ENCODE results near the gene CST2.
"Not testable (repeated sequence)": the region's sequence is repeated elsewhere in the genome, so short reads cannot be mapped to it uniquely, and the experiment has no call there.

The CST2 gene

DNA sequence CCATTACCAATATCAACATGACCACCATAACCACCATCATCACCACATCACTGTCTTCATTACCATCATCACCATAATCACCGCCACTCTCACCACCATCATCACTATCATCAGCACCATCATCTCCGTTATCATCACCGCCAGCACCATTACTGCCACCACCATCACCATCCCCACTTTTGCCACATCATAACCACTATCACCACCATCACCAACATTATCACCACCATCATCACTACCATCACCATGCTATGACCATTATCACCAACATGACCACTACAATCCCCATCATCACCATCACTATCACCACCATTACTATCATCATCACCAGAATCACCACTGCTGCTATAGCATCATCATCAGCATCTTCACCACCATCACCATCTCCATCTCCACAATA is 25.7 kb downstream of the CST2 start:
- no peak for DNase-seq

DNA sequence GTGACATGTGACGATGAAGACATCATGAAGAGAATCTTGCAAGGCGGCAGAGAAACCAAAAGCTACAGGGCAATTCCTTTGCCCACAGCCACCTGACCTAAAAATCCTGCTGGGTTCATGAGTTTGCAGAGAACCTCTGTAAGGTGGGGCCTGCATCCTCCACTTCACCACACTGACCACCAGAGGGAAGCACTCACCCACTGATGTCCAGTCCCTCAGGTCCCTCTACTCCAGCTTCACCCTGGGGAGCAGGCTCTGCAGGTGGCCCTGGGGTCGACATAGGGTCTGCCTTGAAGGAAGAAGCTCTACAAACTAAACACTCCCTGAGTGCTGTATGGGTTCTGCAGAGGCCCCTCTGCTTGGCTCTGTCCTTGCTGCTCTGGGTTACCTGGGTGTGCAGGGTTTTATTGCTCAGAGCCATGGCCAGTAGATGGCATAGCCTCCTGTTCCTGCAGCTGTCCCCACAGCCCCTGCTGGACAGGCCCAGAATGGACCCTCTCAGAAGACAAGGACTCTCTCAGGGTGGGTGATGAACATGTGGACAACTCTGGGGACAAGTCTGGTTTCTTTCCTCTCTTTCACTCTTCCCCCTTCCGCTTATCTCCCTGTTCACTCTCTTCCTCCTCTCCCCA is 27.2 kb downstream of the CST2 start:
- DNase-seq, result peak; percentile 11

DNA sequence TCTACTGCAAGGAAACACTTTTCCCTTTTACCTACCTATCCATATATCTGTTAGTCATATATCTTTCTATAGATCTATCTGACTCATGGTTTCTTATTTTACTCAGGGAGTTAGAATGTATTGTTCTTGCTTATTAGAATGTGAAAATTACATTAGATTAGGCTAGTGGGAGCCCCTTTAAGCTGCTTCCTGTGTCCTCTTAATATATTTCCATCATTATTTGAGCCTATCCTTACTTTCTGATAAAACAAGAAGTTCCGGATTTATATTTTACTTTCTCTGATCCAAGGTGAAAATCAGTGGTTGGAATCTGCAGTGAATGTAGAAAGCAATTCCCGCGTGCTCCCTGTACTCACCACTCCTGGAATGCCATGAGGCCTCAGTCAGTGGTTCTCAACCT is 31.0 kb downstream of the CST2 start:
- DNase-seq, result no peak

DNA sequence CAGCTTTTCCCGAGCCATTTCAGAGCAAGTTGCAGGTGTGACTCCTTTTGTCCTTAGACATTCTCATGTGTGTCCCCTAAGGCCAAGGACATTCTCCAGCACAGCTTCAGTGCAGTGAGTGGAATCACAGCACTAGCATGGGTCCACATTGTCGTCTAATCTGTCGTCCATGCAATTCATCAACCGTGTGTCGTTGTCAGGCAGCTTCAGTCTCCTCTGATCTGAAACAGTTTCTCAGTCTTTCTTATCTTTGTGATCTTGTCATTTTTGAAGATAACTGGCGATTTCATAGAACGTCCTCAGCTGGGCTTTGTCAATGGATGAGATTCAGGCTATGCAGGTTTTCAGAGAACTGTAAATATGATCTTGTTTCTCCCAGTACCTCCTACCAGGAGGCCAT is 31.7 kb downstream of the CST2 start:
- no peak for DNase-seq

DNA sequence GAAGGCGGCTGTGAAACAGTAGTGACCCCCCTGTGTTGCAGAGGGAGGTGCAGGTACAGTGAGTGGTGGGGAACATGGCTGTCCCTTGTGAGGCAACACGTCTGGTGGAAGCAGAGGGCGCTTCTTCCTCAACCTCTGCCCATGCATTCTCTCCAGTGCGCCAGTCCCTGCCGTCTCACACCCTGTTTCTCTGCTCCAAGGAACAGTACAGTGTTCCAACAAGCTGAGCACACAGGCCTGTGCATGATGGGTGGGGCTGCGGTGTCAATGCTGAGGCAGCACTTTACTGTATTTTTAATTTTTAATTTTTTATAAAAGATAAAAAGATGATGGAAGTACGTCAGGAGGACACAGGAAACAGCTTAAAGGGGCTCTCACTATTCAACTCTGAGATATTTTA is 32.5 kb downstream of the CST2 start:
- DNase-seq, result no peak

DNA sequence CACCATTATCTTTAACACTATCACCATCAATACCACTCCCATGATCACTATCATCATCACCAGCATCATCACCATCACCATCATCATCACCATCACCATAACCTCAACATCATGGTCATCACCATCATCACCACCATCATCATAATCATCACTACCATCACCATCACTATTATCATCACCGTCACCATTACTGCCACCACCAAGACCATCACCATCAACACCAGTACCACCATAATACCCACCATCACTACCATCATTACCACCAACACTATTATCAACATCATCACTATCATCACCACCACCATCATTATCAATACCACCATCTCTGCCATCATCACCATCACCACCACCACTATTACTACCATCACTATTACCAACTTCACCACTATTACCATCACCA is 43.1 kb downstream of the CST2 start:
- no peak for DNase-seq

DNA sequence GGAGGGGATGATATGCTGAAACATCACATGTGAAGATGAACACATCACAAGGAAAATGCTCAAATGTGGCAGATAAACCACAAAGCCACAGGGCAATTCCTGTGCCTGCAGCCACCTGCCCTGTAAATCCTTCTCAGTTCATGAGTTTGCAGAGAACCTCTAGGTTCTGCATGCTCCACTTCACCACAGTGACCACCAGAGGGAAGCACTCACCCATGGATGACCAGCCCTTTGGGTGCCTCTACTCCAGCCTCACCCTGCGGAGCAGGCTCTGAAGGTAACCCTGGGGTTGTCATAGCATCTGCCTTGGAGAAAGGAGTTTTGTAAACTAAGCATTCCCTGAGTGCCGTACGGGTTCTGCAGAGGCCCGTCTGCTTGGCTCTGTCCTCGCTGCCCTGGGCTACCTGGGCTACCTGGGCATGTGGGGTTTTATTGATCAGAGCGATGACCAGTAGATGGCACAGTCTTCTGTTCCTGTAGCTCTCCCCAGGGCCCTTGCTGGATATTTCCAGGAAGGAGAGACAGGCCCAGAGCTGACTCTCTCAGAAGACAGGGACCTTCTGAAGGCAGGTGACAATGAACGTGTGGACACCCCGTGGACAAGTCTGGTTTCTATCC is 44.1 kb downstream of the CST2 start:
- DNase-seq, result no peak

DNA sequence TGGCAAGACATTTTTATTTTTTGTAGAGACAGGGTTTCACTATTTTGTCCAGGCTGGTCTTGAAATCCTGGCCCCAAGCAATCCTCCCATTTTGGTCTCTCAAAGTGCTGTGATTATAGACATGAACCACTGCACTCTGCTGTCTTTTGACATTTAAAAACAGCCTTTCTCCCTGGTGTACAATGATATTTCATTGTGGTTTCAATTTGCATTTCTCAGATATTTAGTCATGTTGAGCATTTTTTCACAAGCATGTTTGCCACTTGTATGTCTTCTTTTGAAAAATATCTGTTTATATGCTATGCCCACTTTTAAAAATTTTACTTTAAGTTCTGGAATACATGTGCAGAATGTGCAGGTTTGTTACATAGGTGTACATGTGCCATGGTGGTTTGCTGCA is 47.9 kb downstream of the CST2 start:
- DNase-seq, result not testable (repeated sequence)

DNA sequence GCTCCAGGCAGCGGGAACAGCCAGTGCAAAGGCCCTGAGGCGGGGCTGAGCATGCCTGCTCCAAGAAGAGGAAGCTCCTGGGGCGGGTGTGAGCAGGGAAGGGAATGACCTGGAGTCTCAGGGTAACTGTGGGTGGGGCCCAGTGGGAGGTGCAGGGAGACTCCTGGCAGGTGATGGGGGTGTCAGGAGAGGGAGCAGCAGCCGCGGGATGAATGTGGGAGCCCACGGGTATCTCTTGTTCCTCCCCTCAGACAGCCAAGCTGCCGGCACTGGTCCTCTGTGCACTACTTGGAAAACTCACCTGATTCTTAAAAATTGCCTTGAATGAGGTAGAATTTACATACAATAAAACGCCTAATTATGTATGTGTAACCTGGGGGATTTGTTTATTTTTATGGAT is 49.1 kb downstream of the CST2 start:
- not testable (repeated sequence) for DNase-seq

DNA sequence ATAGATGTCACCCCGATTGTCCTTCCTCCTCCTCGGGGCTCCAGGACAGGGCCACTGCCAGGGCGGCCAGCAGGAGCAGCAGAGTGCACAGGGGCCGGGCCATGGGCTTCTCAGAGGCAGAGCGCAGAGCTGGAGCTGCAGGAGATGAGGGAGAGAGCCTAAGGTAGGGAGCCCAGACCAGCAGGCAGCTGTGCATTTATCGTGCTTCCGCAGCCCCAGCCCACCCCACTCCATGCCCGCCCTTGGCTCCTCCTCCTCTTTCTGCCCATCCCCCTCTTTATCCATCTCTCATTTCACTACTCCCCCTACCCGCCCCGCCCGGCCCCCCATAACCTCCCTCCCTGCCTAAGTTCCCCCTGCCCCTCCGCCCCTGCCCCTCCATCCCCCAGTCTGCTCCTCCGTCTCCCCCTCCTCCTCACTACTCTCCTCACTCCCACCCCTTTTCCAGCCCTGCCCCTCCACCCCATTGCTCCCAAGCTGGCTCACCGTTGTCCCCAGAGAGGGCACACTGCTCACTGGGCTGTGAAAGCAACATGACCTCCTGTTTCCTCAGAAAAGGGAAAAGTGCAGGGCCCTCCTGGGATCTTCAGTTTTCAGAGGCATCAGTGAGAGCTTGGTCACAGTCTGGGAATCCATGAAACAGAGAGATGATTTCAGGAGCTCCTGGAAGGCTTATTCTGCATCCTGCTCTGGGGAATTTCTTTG is 50.3 kb downstream of the CST2 start:
- no peak for DNase-seq

DNA sequence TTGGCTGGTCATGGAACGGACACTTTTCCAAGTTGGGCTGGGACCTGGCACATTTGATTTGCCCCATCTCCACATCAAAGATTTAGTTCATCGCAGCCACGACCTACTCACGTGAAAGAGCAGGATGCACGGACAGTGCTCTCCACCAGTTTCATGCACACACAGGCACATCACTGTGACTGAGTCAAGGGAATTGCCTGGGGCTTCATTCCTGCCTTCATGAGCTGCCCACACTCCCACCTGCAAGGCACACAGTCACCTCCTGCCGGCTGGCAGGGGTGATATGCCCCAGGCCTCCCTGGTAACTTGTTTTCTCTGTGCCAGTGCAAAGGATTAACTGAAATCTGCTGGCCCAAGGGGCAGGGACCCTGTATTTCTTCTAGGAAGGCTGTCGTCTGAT is 52.4 kb downstream of the CST2 start:
- DNase-seq, result no peak
